ENCODE measurements around the gene SCAI.

SCAI gene

GRCh38 chr9:125161284-125161918, 18.1 kb upstream of the SCAI start:
- H3K4me1 Mint-ChIP-seq, result peaks cover 23% of the 10 kb centered on the region
- H3K36me3 Mint-ChIP-seq, result no peaks in the 10 kb centered on the region
- H3K9me3 Mint-ChIP-seq, result no peaks in the 10 kb centered on the region
- H3K27me3 Mint-ChIP-seq, result no peaks in the 10 kb centered on the region
- H3K4me3 Mint-ChIP-seq, result no peak overlapping the region
- H3K27ac Mint-ChIP-seq, result peak overlapping the region; percentile 55

- Mint-ChIP-seq H3K9me3 (no peaks in the 10 kb centered on the region), H3K27me3 (no peaks in the 10 kb centered on the region), H3K4me1 (peaks cover 20% of the 10 kb centered on the region), H3K4me3 (no peak overlapping the region), H3K36me3 (no peaks in the 10 kb centered on the region), H3K27ac (peak overlapping the region; percentile 73)
Measured at GRCh38 chr9:125160750-125161149, 17.4 kb upstream of the SCAI start.

GRCh38 chr9:125156551-125156950, 13.2 kb upstream of the SCAI start:
- no peak overlapping the region for H3K4me3 Mint-ChIP-seq
- no peaks in the 10 kb centered on the region for H3K9me3 Mint-ChIP-seq
- no peaks in the 10 kb centered on the region for H3K27me3 Mint-ChIP-seq
- no peak overlapping the region for H3K27ac Mint-ChIP-seq
- H3K36me3 Mint-ChIP-seq, result peaks cover 2% of the 10 kb centered on the region
- peaks cover 9% of the 10 kb centered on the region for H3K4me1 Mint-ChIP-seq

GRCh38 chr9:125153712-125154367, 10.5 kb upstream of the SCAI start:
- Mint-ChIP-seq H3K4me3 (no peak overlapping the region), H3K36me3 (peaks cover 6% of the 10 kb centered on the region), H3K27me3 (no peaks in the 10 kb centered on the region)

GRCh38 chr9:125151730-125152129, 8.4 kb upstream of the SCAI start:
- Mint-ChIP-seq H3K9me3 (no peaks in the 10 kb centered on the region), H3K4me1 (peaks cover 10% of the 10 kb centered on the region), H3K4me3 (no peak overlapping the region), H3K27ac (no peak overlapping the region), H3K36me3 (peaks cover 6% of the 10 kb centered on the region), H3K27me3 (no peaks in the 10 kb centered on the region)

More at GRCh38 chr9:125153712-125154367, 10.5 kb upstream of the SCAI start:
- peaks cover 10% of the 10 kb centered on the region for H3K4me1 Mint-ChIP-seq
- no peaks in the 10 kb centered on the region for H3K9me3 Mint-ChIP-seq
- H3K27ac Mint-ChIP-seq, result no peak overlapping the region

GRCh38 chr9:125150349-125151245, 7.3 kb upstream of the SCAI start:
- peaks cover 6% of the 10 kb centered on the region for H3K36me3 Mint-ChIP-seq
- H3K27ac Mint-ChIP-seq, result no peak overlapping the region
- no peak overlapping the region for H3K4me3 Mint-ChIP-seq
- peaks cover 16% of the 10 kb centered on the region for H3K4me1 Mint-ChIP-seq
- H3K9me3 Mint-ChIP-seq, result no peaks in the 10 kb centered on the region
- no peaks in the 10 kb centered on the region for H3K27me3 Mint-ChIP-seq

- H3K27me3 Mint-ChIP-seq, result no peaks in the 10 kb centered on the region
- no peak overlapping the region for H3K4me3 Mint-ChIP-seq
- H3K4me1 Mint-ChIP-seq, result peaks cover 28% of the 10 kb centered on the region
- peaks cover 4% of the 10 kb centered on the region for H3K36me3 Mint-ChIP-seq
- H3K9me3 Mint-ChIP-seq, result no peaks in the 10 kb centered on the region
- H3K27ac Mint-ChIP-seq, result no peak overlapping the region
Measured at GRCh38 chr9:125147401-125147951, 4.1 kb upstream of the SCAI start.

GRCh38 chr9:125146247-125146646, 2.9 kb upstream of the SCAI start:
- H3K27ac Mint-ChIP-seq, result peak overlapping the region; percentile 39
- H3K9me3 Mint-ChIP-seq, result no peaks in the 10 kb centered on the region
- H3K27me3 Mint-ChIP-seq, result no peaks in the 10 kb centered on the region
- H3K4me3 Mint-ChIP-seq, result no peak overlapping the region
- H3K4me1 Mint-ChIP-seq, result peaks cover 41% of the 10 kb centered on the region
- H3K36me3 Mint-ChIP-seq, result peaks cover 4% of the 10 kb centered on the region

DNA sequence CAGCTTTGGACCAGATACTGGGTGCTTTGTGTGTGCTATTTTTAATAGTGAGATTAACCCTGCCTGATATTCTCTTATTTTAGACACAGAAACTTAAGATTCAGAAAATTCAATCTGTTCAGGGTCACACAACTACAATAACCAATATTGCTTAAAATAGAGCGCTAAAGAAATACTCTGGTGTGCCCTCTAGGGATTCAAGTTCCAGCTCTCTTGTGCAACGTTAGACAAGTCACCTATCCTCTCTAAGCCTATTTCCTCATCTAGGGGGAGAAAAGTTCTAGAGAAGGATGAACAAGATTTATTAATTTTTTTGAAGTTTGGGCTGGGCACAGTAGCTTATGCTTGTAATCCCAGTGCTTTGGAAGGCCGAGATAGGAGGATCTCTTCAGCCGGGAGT, 2.1 kb upstream of the SCAI start:
- Mint-ChIP-seq H3K4me3 (no peak overlapping the region), H3K27me3 (no peaks in the 10 kb centered on the region), H3K4me1 (peaks cover 43% of the 10 kb centered on the region), H3K27ac (no peak overlapping the region), H3K9me3 (no peaks in the 10 kb centered on the region), H3K36me3 (peaks cover 3% of the 10 kb centered on the region)

DNA sequence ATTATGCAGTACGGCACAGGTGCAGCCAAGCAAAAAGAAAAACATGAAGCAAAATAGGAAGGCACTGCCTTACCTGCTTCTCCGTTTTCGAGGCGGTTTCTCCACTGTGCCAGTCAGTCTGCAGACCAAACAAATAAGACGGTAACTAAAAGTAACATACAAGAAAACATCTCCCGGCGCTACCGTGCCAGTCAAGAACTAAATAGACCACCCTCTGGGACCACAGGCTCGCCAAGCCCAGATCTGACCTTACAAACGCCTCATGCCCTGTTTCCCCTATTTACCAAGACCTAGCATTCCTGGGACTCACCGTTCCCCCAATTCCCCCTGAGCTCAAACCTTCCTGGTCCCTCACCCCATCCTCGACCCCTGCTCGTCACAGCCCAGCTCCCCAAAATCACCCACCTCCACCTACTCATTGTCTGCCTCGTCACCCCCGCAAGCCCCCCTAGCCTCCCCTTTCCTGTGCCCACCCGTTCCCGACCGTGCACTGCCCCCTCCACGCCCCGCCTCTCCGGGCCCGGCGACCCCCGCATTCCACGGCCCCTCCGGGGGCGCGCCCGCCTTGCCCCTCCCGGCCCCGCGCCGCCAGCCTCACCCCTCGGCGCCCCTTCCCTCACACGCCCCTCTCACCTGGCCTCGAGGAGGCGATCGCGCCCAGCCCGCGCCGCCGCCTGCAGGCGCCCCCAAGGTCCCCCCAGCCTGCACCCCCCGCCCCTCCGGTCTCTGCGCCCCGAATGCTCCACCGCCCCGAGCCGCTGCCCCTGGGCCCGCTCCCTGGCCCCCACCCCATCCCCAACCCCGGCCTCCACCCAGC, 560 bp downstream of the SCAI start:
- no peaks in the 10 kb centered on the region for H3K9me3 Mint-ChIP-seq
- peak overlapping the region; percentile 90 for H3K4me3 Mint-ChIP-seq
- H3K27me3 Mint-ChIP-seq, result no peaks in the 10 kb centered on the region
- H3K27ac Mint-ChIP-seq, result peak overlapping the region; percentile 48
- peaks cover 4% of the 10 kb centered on the region for H3K36me3 Mint-ChIP-seq
- H3K4me1 Mint-ChIP-seq, result peaks cover 47% of the 10 kb centered on the region

DNA sequence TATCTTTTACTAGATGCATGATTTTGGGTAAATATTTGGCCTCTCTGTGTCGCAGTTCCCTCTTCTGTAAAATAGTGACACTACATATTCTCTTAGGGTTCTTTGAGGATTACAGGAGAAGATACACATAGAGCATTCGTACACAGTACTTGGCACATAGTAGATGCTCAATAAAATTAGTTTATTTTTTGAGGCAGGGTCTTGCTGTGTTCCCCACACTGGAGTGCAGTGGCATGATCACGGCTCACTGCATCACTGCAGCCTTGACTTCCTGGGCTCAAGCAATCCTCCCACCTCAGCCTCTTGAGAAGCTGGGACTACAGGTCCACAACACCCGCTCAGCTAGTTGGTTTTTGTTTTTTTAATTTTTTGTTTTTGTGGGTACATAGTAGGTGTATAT, 1.6 kb downstream of the SCAI start:
- Mint-ChIP-seq H3K9me3 (no peaks in the 10 kb centered on the region), H3K27me3 (no peaks in the 10 kb centered on the region), H3K36me3 (peaks cover 4% of the 10 kb centered on the region), H3K4me1 (peaks cover 47% of the 10 kb centered on the region), H3K27ac (no peak overlapping the region), H3K4me3 (peak overlapping the region; percentile 90)

DNA sequence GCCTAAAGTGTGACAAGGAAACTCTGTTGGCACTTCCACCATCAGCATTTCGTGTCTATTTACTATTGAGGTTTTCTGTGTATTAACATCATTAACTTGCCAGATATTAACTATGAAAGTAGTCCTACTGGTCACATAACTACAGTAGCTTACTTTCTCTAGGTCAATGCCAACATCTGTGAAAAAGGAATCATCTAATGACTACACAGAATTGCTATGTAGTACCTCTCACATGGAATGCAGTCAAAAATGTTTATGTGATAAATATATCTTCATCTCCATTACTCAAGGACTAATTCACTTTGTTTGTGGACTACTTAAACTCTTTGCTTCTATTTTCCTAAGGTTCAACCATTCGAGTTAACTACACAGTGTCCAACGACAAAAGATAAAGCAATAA, 2.1 kb downstream of the SCAI start:
- Mint-ChIP-seq H3K4me3 (no peak overlapping the region), H3K4me1 (peaks cover 44% of the 10 kb centered on the region), H3K27me3 (no peaks in the 10 kb centered on the region), H3K36me3 (peaks cover 4% of the 10 kb centered on the region), H3K9me3 (no peaks in the 10 kb centered on the region), H3K27ac (no peak overlapping the region)

DNA sequence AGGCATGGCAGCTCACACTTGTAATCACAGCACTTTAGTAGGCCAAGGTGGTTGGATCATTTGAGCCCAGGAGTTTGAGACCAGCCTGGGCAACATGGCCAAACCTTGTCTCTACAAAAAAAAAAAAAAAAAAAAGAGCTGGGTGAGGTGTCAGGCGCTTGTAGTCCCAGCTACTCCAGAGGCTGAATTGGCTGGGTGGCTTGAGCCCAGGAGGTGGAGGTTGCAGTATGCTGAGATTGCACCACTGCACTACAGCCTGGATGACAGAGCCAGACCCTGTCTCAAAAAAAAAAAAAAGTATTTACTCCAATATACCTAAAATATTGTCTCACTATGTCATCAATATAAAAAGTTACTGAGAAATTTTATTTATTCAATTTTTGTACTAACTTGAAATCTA, 2.8 kb downstream of the SCAI start:
- no peak overlapping the region for H3K4me3 Mint-ChIP-seq
- no peak overlapping the region for H3K27ac Mint-ChIP-seq
- peaks cover 4% of the 10 kb centered on the region for H3K36me3 Mint-ChIP-seq
- peaks cover 40% of the 10 kb centered on the region for H3K4me1 Mint-ChIP-seq
- no peaks in the 10 kb centered on the region for H3K9me3 Mint-ChIP-seq
- H3K27me3 Mint-ChIP-seq, result no peaks in the 10 kb centered on the region

- Mint-ChIP-seq H3K4me1 (peaks cover 42% of the 10 kb centered on the region), H3K4me3 (no peak overlapping the region), H3K9me3 (no peaks in the 10 kb centered on the region), H3K27ac (no peak overlapping the region), H3K36me3 (peaks cover 14% of the 10 kb centered on the region), H3K27me3 (no peaks in the 10 kb centered on the region)
Measured at GRCh38 chr9:125137200-125137599, 6.1 kb downstream of the SCAI start.

DNA sequence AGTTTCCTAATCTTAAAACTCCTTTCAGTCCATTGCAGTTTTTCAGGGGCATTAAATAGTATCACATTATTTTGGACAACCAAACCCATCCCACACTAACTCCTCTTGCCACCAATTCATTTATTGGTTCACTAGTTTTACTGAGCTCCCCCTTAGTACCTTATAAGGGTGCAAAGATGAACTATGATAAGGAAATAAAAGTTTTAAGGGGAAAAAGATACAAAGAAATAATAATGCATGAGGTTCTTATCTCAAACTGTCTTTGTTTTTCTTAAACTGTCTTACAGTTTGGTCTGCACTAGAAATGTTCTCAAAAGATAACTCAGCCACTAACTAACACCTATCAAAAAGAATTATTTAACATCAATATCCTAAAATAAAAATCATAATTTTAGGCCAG, 8.4 kb downstream of the SCAI start:
- Mint-ChIP-seq H3K36me3 (peaks cover 13% of the 10 kb centered on the region), H3K9me3 (no peaks in the 10 kb centered on the region), H3K27me3 (no peaks in the 10 kb centered on the region), H3K4me1 (peaks cover 37% of the 10 kb centered on the region), H3K27ac (no peak overlapping the region), H3K4me3 (no peak overlapping the region)

All from activated naive CD4-positive, alpha-beta T cell treated with anti-CD3 and anti-CD28 coated beads, Interleukin-2, amount 50 U/mL, for 24 hours (primary cell).